ENCODE measurements around the gene CTBP2. TPM values are rescaled to one million over a fixed set of nuclear protein-coding genes. Genes with fewer than 3 reads are reported as not detected.

Gene CTBP2
- total and polyA plus RNA-seq, 2 of the 13 experiments (the other 11 are each of a cell fraction or from before 2014, with no cell fraction given) = 0.08 TPM; not detected in 1

DNA sequence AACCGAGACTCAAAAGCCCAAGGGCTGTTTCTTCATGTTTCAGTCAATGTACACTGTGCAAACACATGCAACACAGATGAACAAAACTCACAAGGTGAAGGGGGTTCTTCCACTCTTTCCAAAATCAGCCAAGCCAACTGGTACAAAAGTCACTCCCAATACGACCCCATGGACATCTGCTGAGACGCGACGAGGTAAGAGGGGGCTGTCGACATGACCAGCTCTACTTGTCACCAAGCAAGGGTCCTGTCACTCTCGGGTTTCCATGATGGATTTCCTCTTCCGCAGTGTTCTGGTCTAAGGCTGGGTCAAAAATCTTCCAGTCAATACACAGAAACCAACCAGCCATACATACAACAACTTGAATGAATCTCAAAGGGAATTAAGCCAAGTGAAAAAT, 37.8 kb downstream of the CTBP2 start:
- in situ Hi-C loops (cut with HindIII; ENCODE audit: extremely low pct_ligation_motif_present, low pct_unique_long_range_greater_than_20kb) (no loop called here), intact Hi-C loops (cut with micrococcal nuclease; ENCODE audit: unreplicated experiment) (no loop called here)
- BruUV-seq (replicated peaks) = no TSS peak
- Histone ChIP-seq H3K4me3 (replicated peaks in 1 of 3; ENCODE audit: insufficient read depth in 1 of 3, low read depth in 2 of 3, low read length in 3 of 3) (no peak overlapping the region), H3K9me3 (ENCODE audit: low read length) (no peaks in the 10 kb centered on the region), H4K20me1 (ENCODE audit: insufficient read depth, low read length) (no peaks in the 10 kb centered on the region), H3K27ac (ENCODE audit: extremely low read length, insufficient read depth, low read length) (no peak overlapping the region), H3K4me2 (ENCODE audit: low read depth, low read length) (no peak overlapping the region), H3K9ac (ENCODE audit: insufficient read depth, low read depth, low read length) (no peak overlapping the region), H3K36me3 (replicated peaks in 1 of 2; ENCODE audit: control insufficient read depth in 1 of 2, insufficient read depth in 2 of 2, low read length in 2 of 2) (no peaks in the 10 kb centered on the region), H2AFZ (ENCODE audit: low read length) (no peak overlapping the region), H3K4me1 (ENCODE audit: insufficient read depth, low read length) (peaks cover 10% of the 10 kb centered on the region; the same call in 1 of the 2 replicates), H3K79me2 (ENCODE audit: insufficient read depth, low read length) (no peaks in the 10 kb centered on the region), H3K27me3 (ENCODE audit: control insufficient read depth in 1 of 2, insufficient read depth in 2 of 2, low read length in 2 of 2) (peaks cover 1 to 76% of the 10 kb centered on the region in 2 experiments; a peak in 4 of 5 replicates)
- ATAC-seq (no peak), FAIRE-seq (no peak), DNase-seq (ENCODE audit: low spot score) (no peak)
- TF ChIP-seq STAT5B (CRISPR knock-in tag; IDR thresholded peaks at IDR 0.05) (no peak), SRSF1 (optimal IDR thresholded peaks at IDR 0.05; ENCODE audit: low read depth, low read length) (no peak), RAD51 (IDR thresholded peaks at IDR 0.05; ENCODE audit: borderline replicate concordance) (no peak), HNF4A (CRISPR knock-in tag; IDR thresholded peaks at IDR 0.05) (no peak), SETDB1 (CRISPR knock-in tag; IDR thresholded peaks at IDR 0.05; ENCODE audit: borderline replicate concordance) (no peak), PLRG1 (conservative IDR thresholded peaks at IDR 0.05) (no peak), ZKSCAN5 (CRISPR knock-in tag; IDR thresholded peaks at IDR 0.05) (no peak), ZNF569 (CRISPR knock-in tag; IDR thresholded peaks at IDR 0.05; ENCODE audit: borderline replicate concordance) (no peak), PHB2 (IDR thresholded peaks at IDR 0.05; ENCODE audit: partially characterized antibody) (no peak), ZNF619 (CRISPR knock-in tag; IDR thresholded peaks at IDR 0.05) (no peak), ZNF24 (IDR thresholded peaks at IDR 0.05) (no peak)
- TF ChIP-seq, protein P1, sequence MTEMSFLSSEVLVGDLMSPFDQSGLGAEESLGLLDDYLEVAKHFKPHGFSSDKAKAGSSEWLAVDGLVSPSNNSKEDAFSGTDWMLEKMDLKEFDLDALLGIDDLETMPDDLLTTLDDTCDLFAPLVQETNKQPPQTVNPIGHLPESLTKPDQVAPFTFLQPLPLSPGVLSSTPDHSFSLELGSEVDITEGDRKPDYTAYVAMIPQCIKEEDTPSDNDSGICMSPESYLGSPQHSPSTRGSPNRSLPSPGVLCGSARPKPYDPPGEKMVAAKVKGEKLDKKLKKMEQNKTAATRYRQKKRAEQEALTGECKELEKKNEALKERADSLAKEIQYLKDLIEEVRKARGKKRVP (CRISPR knock-in tag; IDR thresholded peaks at IDR 0.05) = no peak
- ChIA-PET POLR2A (no interaction called here), CTCF (ENCODE audit: low intra/inter-chr PET ratio, low total read pairs) (no interaction called here)
- 46% methylated on average over 5 of the region's 8 CpGs for WGBS (ENCODE audit: low lambda C conversion rate)

Measured in HepG2 (cell line).